ENCODE measurements around the gene TMCC2. TPM values are rescaled to one million over a fixed set of nuclear protein-coding genes. Genes with fewer than 3 reads are reported as not detected.

Gene TMCC2
- total and polyA plus RNA-seq, 2 of the 4 experiments (the other 2 are of a cell fraction) = 2.0 to 4.2 TPM

DNA sequence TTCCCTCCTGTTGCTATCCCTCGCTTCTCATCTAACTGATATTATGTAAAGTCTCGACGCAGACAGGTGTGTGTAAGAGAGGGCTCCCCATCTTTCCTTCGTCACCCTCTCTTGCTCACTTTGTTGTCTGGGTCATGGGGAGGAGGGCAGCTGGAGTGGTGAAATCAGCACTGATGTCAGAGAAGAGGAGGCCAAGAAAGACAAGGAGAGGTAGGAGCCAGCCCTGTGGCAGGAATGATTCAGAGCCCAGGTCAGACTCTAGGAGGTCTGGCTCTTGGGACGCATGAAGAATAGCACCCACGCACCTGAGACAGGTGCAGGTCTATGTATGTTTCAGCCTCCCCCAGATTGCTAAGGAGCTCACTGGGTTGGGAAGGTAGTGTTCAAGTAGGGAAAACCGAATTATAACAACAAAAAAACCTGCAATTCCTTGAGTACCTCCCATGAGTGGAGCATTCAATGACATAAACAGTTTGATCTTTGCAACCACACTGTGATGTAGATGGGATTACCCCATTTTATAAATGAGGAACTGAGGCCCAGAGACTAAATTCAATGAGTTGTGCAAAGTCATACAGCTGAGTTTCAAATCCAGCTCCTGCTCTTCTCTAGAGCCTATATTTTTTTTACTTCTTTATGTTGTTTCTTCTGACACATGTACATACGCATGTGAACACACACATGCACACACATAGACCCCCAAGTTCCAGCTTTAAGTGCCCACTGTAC is 83.4 kb downstream of the TMCC2 start:
- Histone ChIP-seq H3K9me1 (ENCODE audit: insufficient read depth, low read length) (peaks cover 56% of the 10 kb centered on the region), H3K18ac (ENCODE audit: low read depth, low read length) (no peak overlapping the region), H2AFZ (replicated peaks; ENCODE audit: low read length, poor library complexity) (no peak overlapping the region), H4K5ac (ENCODE audit: low read depth, low read length) (no peak overlapping the region; the same call in 1 of the 2 replicates), H3K23ac (ENCODE audit: low read depth, low read length) (peak overlapping the region; percentile 67; the same call in 1 of the 2 replicates), H3K79me1 (ENCODE audit: low read depth in 1 of 2, low read length in 2 of 2) (peaks cover 41 to 89% of the 10 kb centered on the region in 2 experiments), H2BK20ac (ENCODE audit: low read depth, low read length) (no peak overlapping the region), H2AK5ac (ENCODE audit: low read depth, low read length) (no peak overlapping the region), H2AK9ac (replicated peaks; ENCODE audit: low read depth, low read length, poor library complexity) (peak overlapping the region; percentile 44), H4K8ac (ENCODE audit: low read depth in 2 of 2, low read length in 2 of 2) (no peak overlapping the region), H3K4me1 (ENCODE audit: control insufficient read depth, insufficient read depth, low read length) (peaks cover 21% of the 10 kb centered on the region), H3K14ac (replicated peaks; ENCODE audit: low read depth, low read length) (no peak overlapping the region), H3K36me3 (ENCODE audit: control insufficient read depth, insufficient read depth, low read length) (peaks cover 62% of the 10 kb centered on the region), H4K91ac (ENCODE audit: insufficient read depth, low read depth, low read length) (no peak overlapping the region; the same call in 1 of the 2 replicates), H4K20me1 (ENCODE audit: insufficient read depth, low read length) (peaks cover 29% of the 10 kb centered on the region), H3K9ac (ENCODE audit: low read depth, low read length) (no peak overlapping the region), H3K9me3 (ENCODE audit: control insufficient read depth, insufficient read depth, low read length) (no peaks in the 10 kb centered on the region), H3K27ac (ENCODE audit: insufficient read depth, low read length) (no peak overlapping the region), H3K4ac (ENCODE audit: low read depth, low read length) (no peak overlapping the region), H3K4me2 (ENCODE audit: low read depth, low read length) (no peak overlapping the region), H3K27me3 (ENCODE audit: control insufficient read depth, insufficient read depth, low read length) (no peaks in the 10 kb centered on the region), H2BK120ac (ENCODE audit: low read depth, low read length) (no peak overlapping the region), H2BK5ac (ENCODE audit: low read depth, low read length, poor library complexity, severe bottlenecking) (peak overlapping the region; percentile 10), H2BK15ac (ENCODE audit: low read depth, low read length) (no peak overlapping the region), H3K56ac (ENCODE audit: extremely low read depth, insufficient read depth, low read length) (no peak overlapping the region), H3K4me3 (ENCODE audit: insufficient read depth, low read depth, low read length) (no peak overlapping the region)
- no peak for DNase-seq
- TF ChIP-seq SMC3 (IDR thresholded peaks at IDR 0.05; ENCODE audit: low read depth, low read length) (no peak), NFE2L2 (IDR thresholded peaks at IDR 0.05; ENCODE audit: low read depth, low read length) (no peak), RFX5 (IDR thresholded peaks at IDR 0.05; ENCODE audit: low read depth, low read length) (no peak), BHLHE40 (IDR thresholded peaks at IDR 0.05; ENCODE audit: low read depth, low read length) (no peak), RAD21 (IDR thresholded peaks at IDR 0.05; ENCODE audit: low read length) (no peak), FOS (IDR thresholded peaks at IDR 0.05; ENCODE audit: low read depth, low read length) (no peak), MAFK (IDR thresholded peaks at IDR 0.05; ENCODE audit: low read depth, low read length) (no peak), POLR2A (IDR thresholded peaks at IDR 0.05; ENCODE audit: low read depth, low read length) (no peak), ELK1 (IDR thresholded peaks at IDR 0.05; ENCODE audit: borderline replicate concordance, low read depth, low read length) (no peak), CEBPB (IDR thresholded peaks at IDR 0.05; ENCODE audit: low read depth, low read length) (no peak), RCOR1 (IDR thresholded peaks at IDR 0.05; ENCODE audit: insufficient replicate concordance, low read length) (no peak), MXI1 (IDR thresholded peaks at IDR 0.05; ENCODE audit: borderline replicate concordance, low read depth, low read length) (no peak)
- TF ChIP-seq, protein P1, sequence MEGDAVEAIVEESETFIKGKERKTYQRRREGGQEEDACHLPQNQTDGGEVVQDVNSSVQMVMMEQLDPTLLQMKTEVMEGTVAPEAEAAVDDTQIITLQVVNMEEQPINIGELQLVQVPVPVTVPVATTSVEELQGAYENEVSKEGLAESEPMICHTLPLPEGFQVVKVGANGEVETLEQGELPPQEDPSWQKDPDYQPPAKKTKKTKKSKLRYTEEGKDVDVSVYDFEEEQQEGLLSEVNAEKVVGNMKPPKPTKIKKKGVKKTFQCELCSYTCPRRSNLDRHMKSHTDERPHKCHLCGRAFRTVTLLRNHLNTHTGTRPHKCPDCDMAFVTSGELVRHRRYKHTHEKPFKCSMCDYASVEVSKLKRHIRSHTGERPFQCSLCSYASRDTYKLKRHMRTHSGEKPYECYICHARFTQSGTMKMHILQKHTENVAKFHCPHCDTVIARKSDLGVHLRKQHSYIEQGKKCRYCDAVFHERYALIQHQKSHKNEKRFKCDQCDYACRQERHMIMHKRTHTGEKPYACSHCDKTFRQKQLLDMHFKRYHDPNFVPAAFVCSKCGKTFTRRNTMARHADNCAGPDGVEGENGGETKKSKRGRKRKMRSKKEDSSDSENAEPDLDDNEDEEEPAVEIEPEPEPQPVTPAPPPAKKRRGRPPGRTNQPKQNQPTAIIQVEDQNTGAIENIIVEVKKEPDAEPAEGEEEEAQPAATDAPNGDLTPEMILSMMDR (conservative IDR thresholded peaks at IDR 0.05; ENCODE audit: low read depth, low read length) = no peak
- TF ChIP-seq, protein P2, sequence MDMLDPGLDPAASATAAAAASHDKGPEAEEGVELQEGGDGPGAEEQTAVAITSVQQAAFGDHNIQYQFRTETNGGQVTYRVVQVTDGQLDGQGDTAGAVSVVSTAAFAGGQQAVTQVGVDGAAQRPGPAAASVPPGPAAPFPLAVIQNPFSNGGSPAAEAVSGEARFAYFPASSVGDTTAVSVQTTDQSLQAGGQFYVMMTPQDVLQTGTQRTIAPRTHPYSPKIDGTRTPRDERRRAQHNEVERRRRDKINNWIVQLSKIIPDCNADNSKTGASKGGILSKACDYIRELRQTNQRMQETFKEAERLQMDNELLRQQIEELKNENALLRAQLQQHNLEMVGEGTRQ (IDR thresholded peaks at IDR 0.05; ENCODE audit: low read depth, low read length) = no peak
- in situ Hi-C loops (cut with MboI; ENCODE audit: low sequenced_read_pairs) (no loop called here), intact Hi-C loops (cut with micrococcal nuclease) (no loop called here), dilution Hi-C loops (cut with HindIII; ENCODE audit: low sequenced_read_pairs, unreplicated experiment) (no loop called here)
- no peak for ATAC-seq (ENCODE audit: low read depth)
- BruUV-seq (replicated peaks) = no TSS peak
- WGBS, 2 experiments (ENCODE audit: extremely low coverage in 2 of 2, insufficient read length in 1 of 2) = no CpG with 5 or more reads among the region's 8 CpGs
- CTCF ChIA-PET = no interaction called here
- POLR2A ChIA-PET (ENCODE audit: unreplicated experiment) = no interaction called here
